ENCODE measurements around the gene PAX3. TPM values are rescaled to one million over a fixed set of nuclear protein-coding genes. Genes with fewer than 3 reads are reported as not detected.

The PAX3 gene
- polyA plus RNA-seq, 4 donors, result 0.06 TPM; not detected in 3

DNA sequence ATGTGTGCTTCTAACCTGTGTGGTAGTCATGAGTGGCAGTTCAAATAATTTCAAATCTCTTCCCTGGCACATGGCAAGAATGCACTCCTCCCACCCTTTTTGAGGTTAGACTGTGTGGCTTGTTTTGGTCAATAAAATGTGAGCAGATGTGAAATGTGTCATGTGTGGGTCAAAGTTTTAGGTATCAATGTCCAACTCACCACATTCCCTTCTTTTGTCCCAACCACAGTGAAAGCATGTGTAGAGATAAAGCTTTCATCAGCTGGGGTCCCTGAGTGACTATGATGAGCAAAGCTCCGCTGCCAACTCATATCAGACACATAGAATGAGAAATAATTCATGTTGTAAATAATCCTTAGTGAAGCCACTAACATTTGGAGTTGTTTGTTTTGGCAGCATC lies 118.2 kb downstream of the PAX3 start:
- Histone ChIP-seq H3K9me3 (ENCODE audit: control insufficient read depth in 2 of 2, insufficient read depth in 1 of 2, low read depth in 1 of 2, low read length in 1 of 2) (no peaks in the 10 kb centered on the region), H3K27ac (ENCODE audit: low read depth in 1 of 3, low read length in 2 of 3) (no peak overlapping the region), H3K4me3 (ENCODE audit: low read depth in 1 of 3, low read length in 3 of 3) (no peak overlapping the region), H3K36me3 (ENCODE audit: control insufficient read depth in 3 of 3, insufficient read depth in 2 of 3, low read depth in 1 of 3, low read length in 3 of 3) (no peaks in the 10 kb centered on the region), H3K27me3 (ENCODE audit: control insufficient read depth in 3 of 3, insufficient read depth in 3 of 3, low read length in 3 of 3) (peaks cover 0 to 4% (median 0%) of the 10 kb centered on the region in 3 donors), H3K4me1 (ENCODE audit: control insufficient read depth in 3 of 3, insufficient read depth in 2 of 3, low read depth in 1 of 3, low read length in 2 of 3) (no peaks in the 10 kb centered on the region)
- DNase-seq, result no peak
- 54 to 82% (median 68%) methylated on average over 1 of the region's 1 CpG for WGBS, 3 donors
- FAIRE-seq, result no peak

DNA sequence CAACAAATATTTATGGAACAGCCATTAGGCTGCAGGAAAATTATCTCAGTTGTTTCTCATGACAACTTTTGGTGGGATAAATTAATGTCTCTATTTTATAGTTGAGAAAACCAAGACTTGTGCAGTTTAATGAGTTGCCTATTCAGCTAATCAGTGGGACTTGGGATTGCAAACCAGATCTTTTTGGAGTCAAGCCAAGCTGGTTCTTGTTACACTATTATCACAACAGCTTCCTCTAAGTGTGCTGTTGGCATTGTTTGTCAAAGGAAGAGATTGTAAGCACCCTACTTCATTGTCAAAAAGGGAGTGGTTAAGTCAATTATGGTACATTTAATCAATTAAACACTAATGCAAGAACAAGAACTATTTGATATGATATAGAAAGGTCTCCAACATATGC lies 119.2 kb downstream of the PAX3 start:
- no peaks in the 10 kb centered on the region for H3K9me3 ChIP-seq (ENCODE audit: control insufficient read depth in 2 of 2, insufficient read depth in 1 of 2, low read depth in 1 of 2, low read length in 1 of 2)
- no peak overlapping the region for H3K4me3 ChIP-seq (ENCODE audit: low read depth in 1 of 3, low read length in 3 of 3)
- FAIRE-seq (no peak), DNase-seq (no peak)
- H3K27ac ChIP-seq (ENCODE audit: low read depth in 1 of 3, low read length in 2 of 3), result no peak overlapping the region
- H3K27me3 ChIP-seq (ENCODE audit: control insufficient read depth in 3 of 3, insufficient read depth in 3 of 3, low read length in 3 of 3), result peaks cover 0 to 4% (median 0%) of the 10 kb centered on the region in 3 donors
- H3K36me3 ChIP-seq (ENCODE audit: control insufficient read depth in 3 of 3, insufficient read depth in 2 of 3, low read depth in 1 of 3, low read length in 3 of 3), result no peaks in the 10 kb centered on the region
- no peaks in the 10 kb centered on the region for H3K4me1 ChIP-seq (ENCODE audit: control insufficient read depth in 3 of 3, insufficient read depth in 2 of 3, low read depth in 1 of 3, low read length in 2 of 3)

DNA sequence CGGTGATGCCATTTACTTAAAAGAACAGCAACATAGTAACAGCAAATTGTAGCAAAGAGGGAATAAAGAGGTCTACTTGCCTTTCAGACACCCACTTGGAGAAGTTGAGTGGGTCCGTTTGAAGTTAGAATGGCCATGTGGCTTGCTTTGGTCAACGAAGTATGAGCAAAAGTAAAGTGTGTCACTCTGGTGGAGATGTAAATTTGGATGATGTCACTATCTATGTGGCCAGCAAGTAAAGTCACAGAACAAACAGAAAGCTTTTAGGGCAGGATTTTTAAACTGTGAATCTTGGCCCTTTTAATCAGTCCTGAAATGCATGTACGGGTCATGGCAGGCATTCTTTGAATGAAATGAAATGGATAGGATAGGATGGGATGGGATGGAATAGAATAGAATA lies 120.3 kb downstream of the PAX3 start:
- Histone ChIP-seq H3K36me3 (ENCODE audit: control insufficient read depth in 3 of 3, insufficient read depth in 2 of 3, low read depth in 1 of 3, low read length in 3 of 3) (no peaks in the 10 kb centered on the region), H3K4me3 (ENCODE audit: low read depth in 1 of 3, low read length in 3 of 3) (no peak overlapping the region), H3K27ac (ENCODE audit: low read depth in 1 of 3, low read length in 2 of 3) (no peak overlapping the region), H3K27me3 (ENCODE audit: control insufficient read depth in 3 of 3, insufficient read depth in 3 of 3, low read length in 3 of 3) (peaks cover 0 to 4% (median 0%) of the 10 kb centered on the region in 3 donors), H3K9me3 (ENCODE audit: control insufficient read depth in 2 of 2, insufficient read depth in 1 of 2, low read depth in 1 of 2, low read length in 1 of 2) (no peaks in the 10 kb centered on the region), H3K4me1 (ENCODE audit: control insufficient read depth in 3 of 3, insufficient read depth in 2 of 3, low read depth in 1 of 3, low read length in 2 of 3) (no peaks in the 10 kb centered on the region)
- WGBS, 3 donors, result 76 to 82% (median 79%) methylated on average over 4 of the region's 4 CpGs
- no peak for FAIRE-seq
- DNase-seq, result no peak

DNA sequence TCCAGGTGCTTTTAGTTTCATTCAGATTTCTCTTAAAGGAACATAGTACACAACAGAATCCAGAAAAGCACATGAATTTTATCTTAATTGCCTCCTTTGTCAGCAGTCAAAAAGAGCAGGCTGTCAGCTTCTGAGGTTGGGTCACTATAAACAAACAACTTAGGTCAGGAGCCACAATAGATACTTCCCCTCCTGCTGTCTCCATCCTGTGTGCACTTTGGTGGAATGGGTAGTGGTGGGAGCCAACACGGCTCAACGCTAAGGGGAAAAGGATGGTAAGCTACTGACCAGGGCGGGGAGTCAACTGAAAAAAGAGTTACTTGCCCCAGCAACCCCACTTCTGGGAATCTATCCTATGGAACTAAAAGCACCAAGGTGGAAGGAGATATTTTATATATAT lies 121.9 kb downstream of the PAX3 start:
- no peaks in the 10 kb centered on the region for H3K9me3 ChIP-seq (ENCODE audit: control insufficient read depth in 2 of 2, insufficient read depth in 1 of 2, low read depth in 1 of 2, low read length in 1 of 2)
- WGBS, 3 donors, result 22 to 35% (median 23%) methylated on average over 3 of the region's 3 CpGs

DNA sequence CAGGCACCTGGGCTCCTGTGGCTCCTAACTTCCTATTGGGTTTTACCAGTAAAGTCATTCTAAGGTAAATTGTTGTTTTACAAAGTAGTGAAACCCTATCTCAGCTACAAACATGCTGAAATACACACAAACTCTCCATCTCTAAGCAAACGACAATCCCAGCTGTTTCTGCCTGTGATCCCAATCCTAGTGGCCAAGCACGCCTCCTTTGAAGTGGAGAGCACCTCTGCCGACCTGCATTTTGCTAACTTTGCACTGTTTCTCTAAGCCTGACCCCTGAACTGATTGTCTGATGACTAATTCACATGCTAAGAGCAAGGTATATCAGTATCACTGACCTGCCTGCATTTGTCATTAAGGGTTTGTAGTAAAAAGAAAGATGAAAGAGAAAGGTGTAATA lies 124.3 kb downstream of the PAX3 start:
- 8 to 19% (median 16%) methylated on average over 3 of the region's 3 CpGs for WGBS, 3 donors
- no peak for FAIRE-seq
- no peak overlapping the region for H3K4me3 ChIP-seq (ENCODE audit: low read depth in 1 of 3, low read length in 3 of 3)
- no peaks in the 10 kb centered on the region for H3K36me3 ChIP-seq (ENCODE audit: control insufficient read depth in 3 of 3, insufficient read depth in 2 of 3, low read depth in 1 of 3, low read length in 3 of 3)
- no peak for DNase-seq
- no peaks in the 10 kb centered on the region for H3K4me1 ChIP-seq (ENCODE audit: control insufficient read depth in 3 of 3, insufficient read depth in 2 of 3, low read depth in 1 of 3, low read length in 2 of 3)
- peaks cover 0 to 4% (median 0%) of the 10 kb centered on the region in 3 donors for H3K27me3 ChIP-seq (ENCODE audit: control insufficient read depth in 3 of 3, insufficient read depth in 3 of 3, low read length in 3 of 3)
- no peaks in the 10 kb centered on the region for H3K9me3 ChIP-seq (ENCODE audit: control insufficient read depth in 2 of 2, insufficient read depth in 1 of 2, low read depth in 1 of 2, low read length in 1 of 2)
- H3K27ac ChIP-seq (ENCODE audit: low read depth in 1 of 3, low read length in 2 of 3), result no peak overlapping the region

More for the DNA sequence above, 121.9 kb downstream of the PAX3 start:
- H3K27ac ChIP-seq (ENCODE audit: low read depth in 1 of 3, low read length in 2 of 3), result no peak overlapping the region
- FAIRE-seq (no peak), DNase-seq (no peak)
- H3K36me3 ChIP-seq (ENCODE audit: control insufficient read depth in 3 of 3, insufficient read depth in 2 of 3, low read depth in 1 of 3, low read length in 3 of 3), result no peaks in the 10 kb centered on the region
- H3K4me3 ChIP-seq (ENCODE audit: low read depth in 1 of 3, low read length in 3 of 3), result no peak overlapping the region
- no peaks in the 10 kb centered on the region for H3K4me1 ChIP-seq (ENCODE audit: control insufficient read depth in 3 of 3, insufficient read depth in 2 of 3, low read depth in 1 of 3, low read length in 2 of 3)
- H3K27me3 ChIP-seq (ENCODE audit: control insufficient read depth in 3 of 3, insufficient read depth in 3 of 3, low read length in 3 of 3), result peaks cover 0 to 4% (median 0%) of the 10 kb centered on the region in 3 donors

DNA sequence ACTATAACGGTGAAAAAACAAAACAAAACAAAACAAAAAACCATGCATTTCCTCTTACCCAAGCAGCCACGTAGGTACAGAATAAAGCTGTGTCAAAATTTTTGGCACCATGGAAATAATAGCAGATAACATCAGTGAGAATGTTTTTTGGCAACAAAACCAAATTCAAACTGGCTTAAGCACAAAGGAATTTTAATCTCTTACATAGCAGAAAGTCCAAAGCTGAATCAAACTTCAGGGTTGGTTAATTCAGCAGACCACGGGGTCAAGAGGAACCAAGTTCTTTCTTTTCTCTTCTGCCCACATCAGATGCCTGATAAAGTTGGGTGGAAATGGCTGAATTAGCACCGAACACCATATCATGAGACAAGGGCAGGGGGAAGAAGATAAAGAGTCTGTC lies 129.5 kb downstream of the PAX3 start:
- WGBS, 3 donors, result 48 to 63% (median 53%) methylated on average over 4 of the region's 4 CpGs
- FAIRE-seq (no peak), DNase-seq (no peak)
- Histone ChIP-seq H3K27me3 (ENCODE audit: control insufficient read depth in 3 of 3, insufficient read depth in 3 of 3, low read length in 3 of 3) (no peaks in the 10 kb centered on the region), H3K4me1 (ENCODE audit: control insufficient read depth in 3 of 3, insufficient read depth in 2 of 3, low read depth in 1 of 3, low read length in 2 of 3) (no peaks in the 10 kb centered on the region), H3K4me3 (ENCODE audit: low read depth in 1 of 3, low read length in 3 of 3) (no peak overlapping the region), H3K9me3 (ENCODE audit: control insufficient read depth in 2 of 2, insufficient read depth in 1 of 2, low read depth in 1 of 2, low read length in 1 of 2) (no peaks in the 10 kb centered on the region), H3K36me3 (ENCODE audit: control insufficient read depth in 3 of 3, insufficient read depth in 2 of 3, low read depth in 1 of 3, low read length in 3 of 3) (no peaks in the 10 kb centered on the region), H3K27ac (ENCODE audit: low read depth in 1 of 3, low read length in 2 of 3) (no peak overlapping the region)

DNA sequence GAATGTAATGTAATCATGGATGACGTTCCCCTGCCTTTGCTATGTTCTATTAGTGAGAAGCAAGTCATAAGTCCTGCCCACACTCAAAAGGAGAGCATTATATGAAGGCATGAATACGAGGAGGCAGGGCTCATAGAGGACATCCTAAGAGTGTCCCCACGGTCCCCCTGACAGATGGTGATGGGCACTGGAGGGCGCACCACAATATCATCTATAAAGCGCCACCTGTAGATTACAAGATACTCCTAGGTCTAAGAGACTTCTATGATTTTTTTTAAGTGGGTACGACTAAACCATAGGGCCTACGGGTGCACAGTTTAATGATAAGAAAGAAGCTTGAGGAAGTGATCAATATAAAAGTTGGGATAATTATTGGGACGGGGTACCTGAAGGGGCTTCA lies 131.0 kb downstream of the PAX3 start:
- no peak overlapping the region for H3K27ac ChIP-seq (ENCODE audit: low read depth in 1 of 3, low read length in 2 of 3)
- no peaks in the 10 kb centered on the region for H3K27me3 ChIP-seq (ENCODE audit: control insufficient read depth in 3 of 3, insufficient read depth in 3 of 3, low read length in 3 of 3)
- DNase-seq (no peak), FAIRE-seq (no peak)
- 70 to 81% (median 71%) methylated on average over 8 of the region's 8 CpGs for WGBS, 3 donors
- H3K4me1 ChIP-seq (ENCODE audit: control insufficient read depth in 3 of 3, insufficient read depth in 2 of 3, low read depth in 1 of 3, low read length in 2 of 3), result no peaks in the 10 kb centered on the region
- no peaks in the 10 kb centered on the region for H3K9me3 ChIP-seq (ENCODE audit: control insufficient read depth in 2 of 2, insufficient read depth in 1 of 2, low read depth in 1 of 2, low read length in 1 of 2)
- no peaks in the 10 kb centered on the region for H3K36me3 ChIP-seq (ENCODE audit: control insufficient read depth in 3 of 3, insufficient read depth in 2 of 3, low read depth in 1 of 3, low read length in 3 of 3)
- no peak overlapping the region for H3K4me3 ChIP-seq (ENCODE audit: low read depth in 1 of 3, low read length in 3 of 3)

DNA sequence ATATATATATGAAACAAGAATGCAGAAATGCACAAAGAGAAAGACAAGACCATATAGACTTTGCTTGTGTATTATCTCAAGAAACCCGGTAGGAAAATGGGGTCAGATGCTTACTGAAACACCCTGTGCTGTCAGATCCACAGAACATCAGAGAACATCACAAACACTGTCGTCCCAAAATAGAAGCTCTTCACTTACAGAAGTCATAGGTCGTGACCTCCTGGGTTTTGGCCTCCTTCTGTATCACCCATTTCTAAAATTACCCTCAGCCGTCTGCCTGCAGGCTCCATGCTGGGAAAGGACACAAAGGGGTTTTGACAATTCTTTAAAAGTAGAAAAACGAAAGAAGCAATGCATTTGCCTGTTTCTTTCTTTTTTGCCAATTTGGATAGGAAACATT lies 137.9 kb downstream of the PAX3 start:
- H3K4me1 ChIP-seq (ENCODE audit: control insufficient read depth in 3 of 3, insufficient read depth in 2 of 3, low read depth in 1 of 3, low read length in 2 of 3), result no peaks in the 10 kb centered on the region
- H3K27me3 ChIP-seq (ENCODE audit: control insufficient read depth in 3 of 3, insufficient read depth in 3 of 3, low read length in 3 of 3), result no peaks in the 10 kb centered on the region
- WGBS, 3 donors, result 55 to 69% (median 61%) methylated on average over 5 of the region's 5 CpGs
- no peak for DNase-seq
- H3K9me3 ChIP-seq (ENCODE audit: control insufficient read depth in 2 of 2, insufficient read depth in 1 of 2, low read depth in 1 of 2, low read length in 1 of 2), result no peaks in the 10 kb centered on the region
- H3K36me3 ChIP-seq (ENCODE audit: control insufficient read depth in 3 of 3, insufficient read depth in 2 of 3, low read depth in 1 of 3, low read length in 3 of 3), result no peaks in the 10 kb centered on the region
- no peak overlapping the region for H3K27ac ChIP-seq (ENCODE audit: low read depth in 1 of 3, low read length in 2 of 3)
- no peak for FAIRE-seq
- H3K4me3 ChIP-seq (ENCODE audit: low read depth in 1 of 3, low read length in 3 of 3), result no peak overlapping the region

DNA sequence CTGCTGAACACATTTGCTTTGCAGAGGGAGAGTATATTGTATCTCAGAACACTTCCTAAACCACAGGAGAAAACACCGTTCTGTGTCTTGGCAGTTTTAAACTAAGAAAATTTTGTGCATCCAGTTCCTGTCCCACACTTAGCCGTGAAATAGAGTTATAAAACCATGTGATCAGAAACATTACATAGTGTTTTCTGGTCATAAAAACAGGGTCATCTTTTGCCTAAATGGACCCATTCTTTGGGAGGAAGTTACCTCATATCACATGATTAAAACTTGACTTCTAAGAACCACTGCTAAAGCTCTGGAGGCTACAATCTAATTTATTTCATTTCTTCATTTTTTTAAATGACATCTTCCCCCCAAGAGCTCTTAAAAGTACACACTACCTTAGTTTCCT lies 138.7 kb downstream of the PAX3 start:
- WGBS, 3 donors, result 76 to 83% (median 77%) methylated on average over 2 of the region's 2 CpGs
- Histone ChIP-seq H3K9me3 (ENCODE audit: control insufficient read depth in 2 of 2, insufficient read depth in 1 of 2, low read depth in 1 of 2, low read length in 1 of 2) (no peaks in the 10 kb centered on the region), H3K27ac (ENCODE audit: low read depth in 1 of 3, low read length in 2 of 3) (no peak overlapping the region), H3K4me3 (ENCODE audit: low read depth in 1 of 3, low read length in 3 of 3) (no peak overlapping the region), H3K4me1 (ENCODE audit: control insufficient read depth in 3 of 3, insufficient read depth in 2 of 3, low read depth in 1 of 3, low read length in 2 of 3) (no peaks in the 10 kb centered on the region), H3K36me3 (ENCODE audit: control insufficient read depth in 3 of 3, insufficient read depth in 2 of 3, low read depth in 1 of 3, low read length in 3 of 3) (no peaks in the 10 kb centered on the region), H3K27me3 (ENCODE audit: control insufficient read depth in 3 of 3, insufficient read depth in 3 of 3, low read length in 3 of 3) (no peaks in the 10 kb centered on the region)
- DNase-seq (no peak), FAIRE-seq (no peak)
